ENCODE measurements around the gene PPFIA4.

DNA sequence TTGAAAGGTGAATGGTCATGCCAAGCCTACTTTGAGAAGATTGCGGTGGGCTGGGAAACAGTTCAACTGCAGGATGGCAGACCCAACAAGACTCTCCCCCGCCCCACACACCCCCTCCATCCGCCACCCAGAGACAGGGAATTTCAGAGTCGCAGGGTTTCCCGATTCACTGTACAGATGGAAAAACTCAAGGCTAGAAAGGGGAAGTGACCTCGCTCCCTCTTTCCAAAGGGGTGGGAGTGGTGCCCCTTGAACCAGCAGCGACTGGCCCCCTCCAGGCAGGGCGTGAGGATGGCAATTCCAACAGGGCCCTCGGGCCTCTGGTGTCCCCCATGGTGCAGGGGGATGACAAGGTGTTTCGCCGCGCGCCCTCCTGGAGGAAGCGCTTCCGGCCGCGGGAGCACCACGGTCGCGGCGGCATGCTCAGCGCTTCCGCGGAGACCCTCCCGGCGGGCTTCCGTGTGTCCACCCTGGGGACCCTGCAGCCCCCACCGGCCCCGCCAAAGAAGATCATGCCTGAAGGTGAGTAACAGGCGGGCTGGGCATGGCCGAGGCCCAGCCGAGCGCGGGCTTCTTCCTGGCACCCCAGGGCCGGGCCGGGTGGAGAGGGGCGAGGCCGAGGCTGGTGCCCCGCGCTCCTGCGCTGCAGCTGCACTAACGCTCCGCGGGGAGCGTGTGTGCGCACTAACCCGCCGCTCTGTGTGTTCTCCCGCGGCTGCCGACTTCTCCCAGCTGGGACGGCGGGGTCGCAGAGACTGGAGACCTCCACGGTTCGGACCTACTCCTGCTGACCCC is 49.1 kb downstream of the PPFIA4 start:
- TF ChIP-seq, protein P1, sequence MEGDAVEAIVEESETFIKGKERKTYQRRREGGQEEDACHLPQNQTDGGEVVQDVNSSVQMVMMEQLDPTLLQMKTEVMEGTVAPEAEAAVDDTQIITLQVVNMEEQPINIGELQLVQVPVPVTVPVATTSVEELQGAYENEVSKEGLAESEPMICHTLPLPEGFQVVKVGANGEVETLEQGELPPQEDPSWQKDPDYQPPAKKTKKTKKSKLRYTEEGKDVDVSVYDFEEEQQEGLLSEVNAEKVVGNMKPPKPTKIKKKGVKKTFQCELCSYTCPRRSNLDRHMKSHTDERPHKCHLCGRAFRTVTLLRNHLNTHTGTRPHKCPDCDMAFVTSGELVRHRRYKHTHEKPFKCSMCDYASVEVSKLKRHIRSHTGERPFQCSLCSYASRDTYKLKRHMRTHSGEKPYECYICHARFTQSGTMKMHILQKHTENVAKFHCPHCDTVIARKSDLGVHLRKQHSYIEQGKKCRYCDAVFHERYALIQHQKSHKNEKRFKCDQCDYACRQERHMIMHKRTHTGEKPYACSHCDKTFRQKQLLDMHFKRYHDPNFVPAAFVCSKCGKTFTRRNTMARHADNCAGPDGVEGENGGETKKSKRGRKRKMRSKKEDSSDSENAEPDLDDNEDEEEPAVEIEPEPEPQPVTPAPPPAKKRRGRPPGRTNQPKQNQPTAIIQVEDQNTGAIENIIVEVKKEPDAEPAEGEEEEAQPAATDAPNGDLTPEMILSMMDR (conservative IDR thresholded peaks at IDR 0.05), result no peak
- no peak for TF ChIP-seq ZFX (IDR thresholded peaks at IDR 0.05)

Measured in C4-2B (cell line).